GM21360 (cell line): ENCODE data around the gene NKX2-3.

Source experiments
- ATAC-seq: cut with Tn5 transposase; IDR thresholded peaks from one replicate; pipeline ENCODE4 v1.9.1; 2021; ENCODE audit warnings: mild to moderate bottlenecking, moderate library complexity; ENCODE audit not compliant: unreplicated experiment

Gene NKX2-3

DNA sequence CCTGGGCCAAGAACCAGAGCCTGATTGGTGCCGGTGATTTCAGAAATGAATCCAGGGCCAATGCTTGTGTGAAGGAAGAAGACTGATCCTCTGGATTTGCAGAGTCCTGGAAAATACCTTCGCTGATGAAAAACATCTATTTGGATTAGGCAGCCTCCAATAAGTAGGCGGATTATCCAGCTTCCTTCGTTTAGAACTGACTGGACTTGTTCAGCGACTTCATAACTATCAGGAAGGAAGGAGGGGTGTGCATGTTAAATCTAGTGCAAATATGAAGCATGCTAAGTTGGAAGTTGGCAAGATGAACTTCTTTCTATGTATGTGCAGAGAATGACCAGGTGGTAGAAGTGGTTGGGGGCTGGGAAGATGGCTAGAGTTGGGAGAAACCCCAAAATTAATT is 41.0 kb downstream of the NKX2-3 start:
- ATAC-seq: no peak

DNA sequence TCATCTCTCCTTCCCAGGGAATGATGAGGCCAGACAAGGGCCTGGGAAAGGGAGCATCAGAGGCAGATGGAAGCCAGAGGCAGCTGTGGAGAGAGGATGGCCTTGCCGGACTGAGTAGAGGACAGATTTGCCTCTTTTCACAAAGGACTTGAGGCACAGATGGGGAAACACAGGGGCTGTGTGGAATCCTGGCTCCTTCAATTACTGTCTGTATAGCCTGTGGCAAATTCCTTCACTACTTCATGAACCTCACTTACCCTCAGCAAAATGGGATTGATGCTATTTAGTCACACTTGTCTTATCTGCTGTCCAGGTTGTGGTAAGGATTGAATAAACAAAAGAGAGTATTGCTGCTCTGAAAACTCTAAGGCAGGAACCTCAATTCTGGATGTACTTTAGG is 47.2 kb downstream of the NKX2-3 start:
- no peak for ATAC-seq

DNA sequence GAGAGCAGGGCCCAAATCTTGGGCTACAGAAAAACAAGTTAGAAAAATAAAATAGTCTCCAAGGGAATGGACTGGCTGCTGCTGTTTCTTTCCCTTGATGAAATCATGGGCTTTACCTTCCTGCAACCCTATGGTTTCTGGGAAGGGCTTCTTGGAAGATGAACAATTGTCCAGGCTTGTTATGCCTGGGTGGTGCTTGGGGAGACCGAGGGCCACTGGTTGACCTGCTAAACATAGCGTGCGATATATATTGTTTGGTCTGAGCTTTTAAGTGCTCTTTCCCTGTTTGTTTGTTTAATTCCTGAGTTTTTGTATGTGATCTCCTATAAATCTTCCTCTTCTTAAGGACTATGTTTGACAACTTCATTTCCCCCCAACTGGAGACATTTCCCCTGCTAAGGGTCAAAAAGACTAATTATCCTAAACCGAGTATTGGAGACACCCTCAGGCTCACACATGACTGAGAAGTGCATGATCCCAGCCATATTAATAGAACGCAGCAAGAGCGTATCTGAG is 49.6 kb downstream of the NKX2-3 start:
- no peak for ATAC-seq

DNA sequence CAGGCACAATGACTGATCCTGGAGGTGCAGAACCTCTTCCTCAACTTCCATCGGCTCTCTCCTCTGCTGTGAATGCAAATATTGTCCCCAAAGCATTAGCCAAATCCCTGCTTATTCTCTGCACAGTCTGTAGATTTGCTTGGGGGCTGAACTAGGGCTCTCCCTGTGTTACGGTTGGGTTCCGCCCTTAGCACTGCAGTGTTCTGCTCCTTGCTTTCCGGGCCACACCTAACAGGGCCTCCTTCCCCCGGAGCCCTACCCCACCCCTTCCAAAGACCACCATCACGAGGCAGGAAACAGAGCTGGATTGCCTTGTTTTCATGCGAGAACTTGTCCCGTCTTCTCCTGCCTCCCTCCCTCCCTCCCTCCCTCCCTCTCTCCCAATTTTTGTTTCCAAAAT is 50.9 kb downstream of the NKX2-3 start:
- no peak for ATAC-seq
